ENCODE results near the gene BICC1.

Gene BICC1

DNA sequence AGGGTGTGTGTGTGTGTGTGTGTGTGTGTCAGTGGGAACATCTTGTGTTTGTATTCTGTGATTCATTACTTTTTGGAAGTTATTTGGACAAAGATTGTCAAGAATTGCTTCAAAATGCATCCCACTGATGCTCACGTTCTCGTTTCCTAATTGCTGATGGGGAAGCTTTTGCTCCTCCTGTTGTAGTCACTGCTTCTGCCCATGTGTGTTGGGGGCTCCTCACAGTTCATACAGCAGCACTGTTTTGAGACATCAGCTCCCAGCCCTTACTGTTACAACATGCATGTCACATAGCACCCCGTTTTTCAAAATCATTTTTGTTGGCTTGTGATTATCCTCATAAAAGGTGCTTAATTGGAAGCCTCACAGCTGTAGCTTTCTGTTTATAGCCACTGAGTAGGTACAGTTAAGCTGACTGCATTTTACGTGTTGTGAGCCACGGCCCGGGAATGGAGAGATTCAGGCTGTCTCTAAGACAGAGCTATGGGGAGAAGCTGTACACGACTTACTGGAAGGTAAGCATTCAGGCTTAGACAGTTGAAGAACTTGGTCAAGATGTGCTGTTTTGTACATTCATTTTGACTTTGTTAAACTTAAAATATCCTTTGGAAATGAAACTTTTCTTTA, 87.4 kb downstream of the BICC1 start:
- DNase-seq (ENCODE audit: low read depth in 3 of 3) = no peak

DNA sequence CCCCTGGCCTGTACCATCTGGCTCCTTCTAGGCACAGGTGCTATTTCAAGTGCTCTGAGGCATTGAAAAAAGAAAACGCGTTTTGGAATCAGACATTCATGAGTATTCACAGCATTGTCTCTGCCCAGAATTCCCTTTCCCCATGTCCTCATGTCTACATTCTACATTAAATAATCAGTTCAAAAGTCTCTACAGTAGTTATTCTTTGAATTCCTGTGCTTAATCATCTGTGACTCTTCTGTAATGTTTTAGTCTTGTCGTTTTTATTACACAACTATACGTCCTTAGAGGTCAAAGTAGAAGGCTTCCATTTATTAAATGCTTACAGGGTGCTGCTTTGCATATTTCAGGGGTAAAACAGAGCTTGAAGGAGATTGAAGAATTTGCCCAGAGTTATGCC, 95.7 kb downstream of the BICC1 start:
- DNase-seq (ENCODE audit: low read depth in 3 of 3) = no peak

DNA sequence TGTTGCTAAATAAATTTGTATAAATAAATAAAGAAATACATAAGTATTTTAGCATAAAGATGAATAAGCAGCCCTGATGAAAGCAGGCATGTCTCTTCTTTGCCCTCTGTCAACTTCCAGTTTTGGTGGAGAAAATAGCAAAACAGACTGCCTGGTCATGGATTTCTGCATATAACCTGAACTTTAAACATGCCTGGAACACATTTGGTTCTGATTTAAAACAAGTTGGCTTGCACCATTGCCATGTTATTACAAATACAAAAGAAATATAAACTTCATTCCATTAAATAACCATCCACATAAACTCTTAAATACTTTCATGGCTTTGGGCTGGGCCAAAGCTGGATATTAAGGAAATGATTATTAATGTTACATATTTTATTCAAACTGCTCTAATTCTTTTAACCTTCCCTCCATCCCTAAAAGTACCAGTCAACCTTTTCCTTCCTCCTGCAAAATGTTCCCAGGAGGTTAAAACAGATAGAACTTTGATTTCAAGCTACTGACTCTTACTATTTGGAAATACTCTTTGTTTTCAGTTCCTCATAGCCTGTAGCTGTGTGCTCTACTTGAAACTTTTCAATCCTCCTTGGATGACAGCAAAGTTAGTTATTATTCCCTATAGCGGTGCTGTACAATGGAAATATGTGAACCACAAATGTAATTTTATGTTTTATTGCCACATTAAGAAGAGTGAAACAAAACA, 96.3 kb downstream of the BICC1 start:
- DNase-seq (ENCODE audit: low read depth in 3 of 3) = no peak

DNA sequence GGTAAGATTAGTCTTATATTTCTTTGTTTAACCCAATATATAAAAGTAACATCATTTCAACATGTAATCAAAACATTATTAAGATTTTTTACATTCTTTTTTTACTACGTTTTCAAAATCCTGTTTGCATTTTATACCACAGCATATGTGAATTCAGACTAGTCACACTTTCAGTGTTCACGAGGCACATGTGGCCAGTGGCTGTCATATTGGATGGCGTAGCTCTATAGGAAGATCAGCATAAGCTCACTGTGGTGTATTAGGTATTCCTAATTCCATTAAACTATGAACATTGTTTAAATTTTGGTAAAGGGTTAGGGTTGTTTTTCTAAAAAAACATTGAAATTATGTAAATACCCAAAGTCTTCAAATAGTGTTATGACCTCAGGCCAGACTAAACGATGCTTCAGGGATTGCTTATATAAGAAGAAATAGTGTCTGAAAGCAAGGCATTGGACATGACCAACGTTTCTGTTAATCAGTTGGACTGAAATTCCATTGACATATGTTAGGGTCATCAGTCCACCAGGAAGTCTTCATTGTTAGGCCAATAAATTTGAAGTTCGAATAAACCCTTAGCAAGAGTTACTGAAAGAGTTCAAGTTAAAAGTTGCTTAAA, 97.0 kb downstream of the BICC1 start:
- DNase-seq (ENCODE audit: low read depth in 3 of 3) = no peak

DNA sequence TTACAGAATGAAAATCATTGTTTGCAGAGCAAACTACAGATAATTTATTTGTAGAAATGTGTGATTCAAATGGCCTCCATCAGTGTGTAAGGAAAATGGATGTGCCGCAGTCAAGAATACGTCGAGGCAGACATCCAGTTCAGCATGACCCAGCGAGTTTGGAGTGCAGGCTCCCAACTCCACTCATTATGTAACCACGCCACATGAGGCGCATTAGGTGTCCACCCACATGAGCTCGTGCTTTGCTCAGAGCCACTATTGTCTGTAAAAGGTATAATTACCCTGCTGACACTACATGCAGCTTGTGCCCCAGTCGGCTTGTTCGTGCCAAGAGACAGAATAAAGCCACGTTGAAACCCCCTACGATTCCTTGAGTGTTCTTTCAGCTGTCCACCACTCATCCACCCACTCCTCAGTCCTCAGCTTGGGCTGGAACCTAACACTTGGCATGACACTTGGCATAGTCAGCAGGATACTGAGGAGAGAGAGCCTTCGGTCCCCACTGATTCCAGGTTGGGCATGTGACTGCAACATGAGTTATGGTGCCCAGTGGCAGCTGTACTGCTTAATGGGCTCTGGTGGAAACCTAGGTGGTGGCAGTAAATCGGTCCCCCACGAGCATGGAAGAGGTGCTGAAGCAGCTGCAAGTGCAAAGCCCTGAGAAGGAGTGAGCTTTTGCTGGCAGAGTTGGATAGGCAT, 102.7 kb downstream of the BICC1 start:
- no peak for DNase-seq (ENCODE audit: low read depth in 3 of 3)

DNA sequence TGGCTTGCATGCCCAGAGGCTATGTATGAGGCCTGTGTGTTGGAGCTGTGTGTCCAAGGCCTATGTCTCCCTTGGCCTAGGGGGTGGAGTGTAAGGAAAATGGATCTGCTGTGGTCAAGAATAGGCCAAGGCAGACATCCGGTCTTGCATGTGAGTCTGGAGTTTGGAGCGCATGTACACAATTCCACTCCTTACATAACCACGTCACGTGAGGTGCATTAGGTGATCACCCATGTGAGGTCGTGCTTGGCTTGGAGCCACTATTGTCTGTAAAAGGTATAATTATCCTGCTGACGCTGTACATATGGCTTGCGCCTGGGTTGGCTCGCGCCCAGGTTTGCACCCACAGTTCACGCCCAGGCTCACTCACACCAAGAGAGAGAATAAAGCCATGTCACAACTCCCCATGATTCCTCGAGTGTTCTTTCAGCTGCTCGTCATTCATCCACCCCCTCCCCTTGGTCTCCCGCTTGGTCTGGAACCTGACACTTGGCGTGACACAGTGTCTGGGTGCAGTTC, 105.5 kb downstream of the BICC1 start:
- no peak for DNase-seq (ENCODE audit: low read depth in 3 of 3)

DNA sequence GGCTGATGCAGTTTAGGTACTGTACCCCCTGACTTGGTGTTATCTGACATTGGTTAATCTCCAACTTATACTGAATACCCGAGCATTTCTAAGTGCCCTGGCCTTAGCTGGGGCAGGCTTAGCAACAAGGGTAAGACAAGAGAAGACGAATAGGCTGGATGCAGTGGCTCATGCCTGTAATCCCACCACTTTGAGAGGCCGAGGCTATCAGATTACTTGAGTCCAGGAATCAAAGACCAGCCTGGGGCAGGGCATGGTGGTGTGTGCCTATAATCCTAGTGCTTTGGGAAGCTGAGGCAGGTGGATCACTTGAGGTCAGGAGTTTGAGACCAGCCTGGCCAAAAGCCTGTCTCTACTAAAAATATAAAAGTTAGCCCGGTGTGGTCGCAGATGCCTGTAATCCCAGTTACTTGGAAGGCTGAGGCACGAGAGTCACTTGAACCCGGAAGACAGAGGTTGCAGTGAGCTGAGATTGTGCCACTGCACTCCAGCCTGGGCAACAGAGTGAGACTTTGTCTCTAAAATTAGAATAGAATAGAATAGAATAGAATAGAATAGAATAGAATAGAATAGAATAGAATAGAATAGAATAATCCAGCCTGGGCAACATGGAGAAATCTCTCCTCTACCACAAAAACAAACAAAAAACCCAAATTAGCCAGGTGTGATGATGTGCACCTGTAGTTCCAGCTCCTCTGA, 108.9 kb downstream of the BICC1 start:
- DNase-seq (ENCODE audit: low read depth in 3 of 3) = no peak

DNA sequence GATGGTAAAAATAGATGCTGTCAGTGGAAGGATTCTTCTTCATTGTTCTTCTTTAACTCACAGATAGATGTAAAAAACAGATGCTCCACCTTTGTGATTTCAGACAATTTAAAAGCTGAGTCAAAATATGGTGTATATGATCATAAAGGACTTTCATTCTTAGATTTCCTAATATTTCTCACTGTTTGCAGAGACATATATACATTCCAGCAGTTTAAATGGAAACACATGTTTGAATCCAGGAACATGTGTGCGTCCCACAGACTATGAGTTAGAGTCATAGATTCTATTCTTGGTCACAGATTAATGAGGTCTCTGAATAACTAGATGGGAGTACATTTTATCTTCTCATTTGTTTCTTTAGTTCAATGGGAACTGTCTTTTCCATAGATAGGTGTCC, 109.6 kb downstream of the BICC1 start:
- no peak for DNase-seq (ENCODE audit: low read depth in 3 of 3)

DNA sequence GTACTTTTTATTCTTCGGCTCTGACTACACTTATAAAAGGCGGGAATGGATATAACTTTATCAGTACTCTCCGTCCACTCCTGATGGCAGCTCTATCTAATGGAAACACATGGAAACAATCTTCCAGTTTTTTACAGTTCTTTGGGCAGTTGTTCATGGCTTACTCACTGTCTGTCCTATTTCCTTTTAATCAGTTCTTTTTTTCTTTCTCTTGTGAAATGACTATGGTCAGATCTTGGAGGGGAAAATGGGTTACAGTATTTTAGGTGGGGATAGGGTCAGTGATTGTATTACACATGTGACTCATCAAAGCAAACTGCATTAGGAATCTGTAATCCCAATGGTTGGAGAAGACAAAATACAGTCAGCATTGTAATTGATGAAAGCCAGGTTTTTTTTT, 112.4 kb downstream of the BICC1 start:
- DNase-seq (ENCODE audit: low read depth in 3 of 3) = no peak

DNA sequence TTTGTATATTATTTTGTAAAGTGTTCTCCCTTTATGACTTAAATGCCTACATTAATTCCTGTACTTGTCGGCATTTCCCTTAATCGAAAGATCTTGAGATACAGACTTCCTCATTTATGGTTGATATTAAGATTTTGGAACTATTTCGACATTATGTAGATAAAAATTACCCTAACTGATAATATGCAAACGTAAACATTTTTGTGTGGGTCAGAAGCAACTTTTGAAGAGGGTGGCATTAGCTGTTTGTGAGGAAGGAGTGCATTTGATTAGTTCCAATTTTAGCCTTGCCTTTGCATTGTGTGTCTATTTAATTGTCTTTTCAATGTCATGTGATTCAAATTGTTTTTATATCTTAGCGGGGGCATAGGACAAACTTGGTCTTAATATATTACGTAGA, 114.7 kb downstream of the BICC1 start:
- DNase-seq (ENCODE audit: low read depth in 3 of 3) = no peak

DNA sequence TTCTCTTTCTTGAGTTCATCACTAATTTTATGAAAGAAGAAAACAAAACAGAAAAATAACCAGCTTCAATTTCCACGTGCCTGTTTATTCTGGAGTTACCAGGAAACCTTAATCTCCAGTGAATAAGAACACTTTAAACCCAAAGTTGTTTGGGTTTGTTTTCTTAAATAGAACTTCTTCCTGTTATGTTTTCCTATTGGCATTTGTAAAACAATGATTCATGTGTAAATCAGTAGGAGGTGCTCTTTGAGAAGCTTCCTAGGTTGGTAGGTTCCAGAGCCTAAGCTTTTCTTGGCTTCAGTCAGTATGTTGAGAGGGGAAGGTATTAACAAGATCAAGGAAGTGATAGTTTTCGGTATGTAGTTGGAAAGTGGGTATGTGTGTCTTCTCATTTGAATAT, 119.0 kb downstream of the BICC1 start:
- DNase-seq (ENCODE audit: low read depth in 3 of 3) = no peak

DNA sequence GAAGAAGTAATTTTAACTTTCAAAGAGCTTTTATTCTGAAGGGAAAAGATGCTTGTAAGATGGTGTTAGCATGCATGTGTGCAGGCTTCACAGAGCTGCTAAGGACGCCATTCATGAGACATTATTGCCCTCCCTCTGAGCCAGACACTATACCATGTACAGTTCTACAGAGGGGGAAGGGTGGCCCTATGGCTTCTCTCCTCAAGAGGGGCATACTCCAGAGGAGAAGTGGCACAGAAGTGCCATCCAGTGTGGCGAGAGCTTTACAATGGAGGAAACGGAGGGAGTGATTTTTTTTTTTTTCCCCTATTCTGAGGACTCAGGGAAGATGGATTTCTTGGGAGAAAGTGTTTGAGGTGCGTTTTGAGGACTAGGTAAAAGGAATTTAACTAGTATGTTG, 119.5 kb downstream of the BICC1 start:
- DNase-seq (ENCODE audit: low read depth in 3 of 3) = no peak

DNA sequence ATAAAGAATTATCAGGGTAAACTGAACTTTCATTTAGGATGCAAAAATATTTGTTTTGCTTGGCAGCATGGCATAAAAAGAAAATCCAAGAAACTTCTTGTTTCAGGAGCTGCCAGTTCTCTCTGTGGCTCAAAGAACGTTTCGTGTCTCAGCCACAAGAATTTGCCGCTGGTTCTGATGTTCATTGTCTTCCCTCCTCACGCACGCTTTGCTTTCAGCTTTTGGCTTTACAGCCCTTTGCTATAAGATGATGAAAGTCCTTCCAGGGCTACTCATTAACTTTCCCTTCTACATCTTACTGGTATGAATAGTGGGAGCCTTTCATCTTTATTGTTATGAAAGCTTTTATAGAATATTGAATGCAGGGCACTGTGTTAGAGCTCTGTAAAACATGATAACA, 124.7 kb downstream of the BICC1 start:
- no peak for DNase-seq (ENCODE audit: low read depth in 3 of 3)

DNA sequence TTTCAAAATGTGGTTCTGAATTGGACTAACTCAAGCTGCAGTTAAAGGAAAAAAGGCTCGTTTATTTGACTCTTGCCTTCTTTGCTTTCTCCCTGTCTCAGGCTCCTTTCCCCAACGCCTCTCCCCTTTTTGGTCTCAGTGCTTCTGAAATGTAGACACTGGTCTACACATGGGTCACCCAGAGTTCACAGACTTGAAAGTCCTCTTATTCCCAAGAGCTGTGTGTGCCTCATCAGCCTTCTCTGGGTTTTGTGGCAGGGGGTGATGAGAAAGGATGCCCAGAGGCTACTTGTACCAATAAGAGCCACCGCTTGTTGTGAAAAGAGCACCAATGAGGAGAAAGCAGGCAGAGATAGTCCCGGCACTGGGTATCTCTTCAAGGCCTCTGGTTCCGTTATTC, 125.7 kb downstream of the BICC1 start:
- DNase-seq (ENCODE audit: low read depth in 3 of 3) = no peak

DNA sequence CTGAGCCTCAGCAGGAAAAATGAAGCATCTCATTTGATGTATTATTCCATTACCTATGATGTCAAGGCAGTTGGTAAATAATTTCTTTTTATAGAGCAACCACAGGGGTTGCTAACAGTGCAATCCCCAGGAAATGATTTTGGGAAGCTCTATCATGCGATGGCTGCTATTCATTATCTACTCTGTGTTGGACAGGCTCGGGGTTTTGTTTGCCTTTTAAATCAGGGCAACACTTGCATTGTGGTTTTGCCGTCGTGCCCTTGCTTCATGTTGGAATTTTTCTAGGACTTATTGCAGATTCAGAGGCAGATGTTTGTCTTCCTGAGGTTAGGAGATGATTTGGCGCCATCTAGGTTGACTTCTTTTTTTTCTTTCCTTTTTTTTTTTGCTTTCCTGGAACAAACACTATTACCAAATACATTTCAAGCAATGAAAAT, 128.4 kb downstream of the BICC1 start:
- DNase-seq (ENCODE audit: low read depth in 3 of 3) = no peak

DNA sequence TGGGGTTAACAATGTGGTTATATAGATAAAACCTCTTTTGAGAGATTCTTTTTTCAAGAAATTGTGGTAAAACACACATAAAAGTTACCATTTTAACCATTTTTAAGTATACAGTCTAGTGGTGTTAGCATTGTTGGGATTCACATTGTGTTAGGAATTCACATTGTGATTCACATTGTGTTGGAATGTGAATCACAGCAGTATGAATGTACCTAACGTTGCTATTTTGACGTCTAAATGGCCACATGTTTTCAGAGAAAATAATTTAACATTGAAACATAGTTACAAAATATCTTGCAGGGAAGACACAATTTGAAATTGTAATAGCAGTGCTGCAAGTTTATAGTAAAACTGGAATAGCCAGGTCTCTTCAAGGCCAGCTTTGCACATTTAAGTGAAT, 129.0 kb downstream of the BICC1 start:
- DNase-seq (ENCODE audit: low read depth in 3 of 3) = no peak

DNA sequence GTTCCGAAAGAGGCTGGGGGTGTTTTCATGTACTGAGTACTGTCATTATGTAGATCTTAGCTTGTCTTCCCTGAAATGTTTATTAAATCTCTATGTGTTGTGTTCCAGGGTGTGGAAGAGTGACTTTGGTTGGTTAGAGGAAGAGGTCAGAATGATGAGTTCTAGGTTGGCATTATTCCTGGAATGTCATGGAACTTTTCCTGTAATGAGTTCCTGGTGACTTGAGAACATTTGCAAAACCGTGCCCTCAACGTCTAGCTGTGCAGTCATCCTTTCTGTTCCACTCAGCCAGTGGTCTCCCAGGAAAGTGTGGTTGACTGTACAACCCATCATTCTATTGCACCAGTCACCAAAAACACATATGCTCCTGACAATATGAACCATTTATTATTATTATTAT, 129.6 kb downstream of the BICC1 start:
- no peak for DNase-seq (ENCODE audit: low read depth in 3 of 3)

DNA sequence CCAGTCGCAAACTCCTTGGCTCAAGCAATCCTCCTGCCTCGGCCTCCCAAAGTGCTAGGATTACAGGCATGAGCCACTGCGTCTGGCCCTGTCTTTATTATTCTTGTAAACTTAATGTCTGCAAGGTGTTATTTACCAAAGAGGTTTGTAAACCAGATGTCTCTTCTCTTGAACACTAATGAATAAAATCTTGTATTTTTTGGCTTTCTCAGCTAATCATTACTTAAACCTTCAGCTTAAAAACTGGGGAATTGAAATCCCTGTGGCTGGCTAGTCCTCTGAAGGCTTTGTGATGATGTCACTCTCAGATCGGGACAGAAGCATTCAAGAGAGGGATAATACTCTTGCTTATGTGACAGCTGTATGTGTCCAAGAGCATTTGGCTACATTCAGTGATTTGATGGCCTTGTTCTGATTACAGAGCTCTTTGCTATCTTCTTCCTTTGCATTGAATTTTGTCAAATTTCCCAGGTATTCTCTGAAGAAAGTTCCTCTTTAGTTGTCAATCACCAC, 130.3 kb downstream of the BICC1 start:
- DNase-seq (ENCODE audit: low read depth in 3 of 3) = no peak

DNA sequence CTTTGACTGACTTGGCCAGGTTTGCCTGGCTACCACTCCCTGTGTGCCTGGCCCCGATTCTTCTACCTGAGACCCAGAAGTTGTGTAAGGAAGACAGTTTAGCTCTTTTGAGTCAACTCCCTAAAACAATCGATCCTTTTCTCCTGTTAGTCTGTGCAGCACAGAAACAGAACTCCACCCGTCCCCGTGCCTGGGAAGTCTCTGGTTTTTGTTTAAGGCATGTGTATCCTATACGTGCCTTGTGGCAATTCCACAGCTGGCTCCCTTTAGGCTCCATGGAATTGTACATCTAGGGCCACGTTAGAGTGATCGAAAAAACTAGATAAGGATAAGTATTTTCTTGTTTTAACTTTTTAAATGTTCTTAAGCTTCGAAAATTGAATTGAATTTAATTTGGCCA, 131.6 kb downstream of the BICC1 start:
- DNase-seq (ENCODE audit: low read depth in 3 of 3) = no peak

DNA sequence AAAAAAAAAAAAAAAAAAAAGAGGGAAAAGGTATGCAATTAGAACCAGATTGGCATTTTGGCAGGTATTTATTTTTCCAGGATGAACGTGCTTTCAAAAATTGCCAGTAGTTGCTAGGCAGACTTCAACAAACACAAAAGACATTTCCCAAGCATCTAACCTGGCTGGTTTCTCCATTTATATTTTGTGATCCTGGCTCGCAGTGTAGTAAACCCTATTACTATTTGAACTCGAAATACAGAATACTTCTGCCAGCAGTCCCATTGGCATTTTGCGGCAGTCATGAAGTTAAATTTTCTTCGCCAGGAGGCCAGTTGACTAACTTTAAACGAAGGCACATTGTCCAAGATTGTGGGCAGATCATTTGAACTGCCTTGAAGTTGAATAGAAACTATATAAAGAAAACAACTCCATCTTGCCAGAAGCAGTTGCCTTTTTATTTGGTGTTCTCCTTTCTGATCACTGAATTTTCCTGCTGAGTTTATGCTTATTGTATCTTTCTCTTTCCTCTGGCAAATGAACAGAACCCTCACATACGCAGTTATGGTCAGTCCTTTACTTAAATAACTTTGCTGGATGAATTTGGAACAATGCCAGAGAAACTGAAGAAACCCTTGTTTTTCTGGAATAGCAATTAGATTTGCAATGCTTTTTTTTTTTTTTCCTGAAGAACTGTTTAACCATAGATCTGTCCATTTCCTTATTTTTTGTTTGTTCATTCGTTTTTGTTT, 132.9 kb downstream of the BICC1 start:
- no peak for DNase-seq (ENCODE audit: low read depth in 3 of 3)

Data from stimulated activated CD4-positive, alpha-beta T cell treated with anti-CD3 and anti-CD28 coated beads, TNF-alpha, amount 100 ng/mL, for 4 hours (primary cell).